B cell (primary cell): ENCODE results near the gene HDLBP.

Experiments
- CTCF ChIP-seq: fragments of 200-600 bp; IDR thresholded peaks from one replicate; pipeline ENCODE4 v1.8.0; 2022; ENCODE audit warnings: antibody characterized with exemption, mild to moderate bottlenecking
- EZH2 ChIP-seq: IDR thresholded peaks from 2 replicates; pipeline ENCODE4 v1.6.1; 2012; ENCODE audit warnings: borderline replicate concordance, low read depth, mild to moderate bottlenecking, moderate library complexity, low read length; ENCODE audit not compliant: insufficient read depth, poor library complexity, severe bottlenecking

GRCh38 chr2:241265506-241265905 is 50.0 kb downstream of the HDLBP start:
- TF ChIP-seq CTCF = no peak
- no peak for TF ChIP-seq EZH2
